Smooth muscle cell of the pulmonary artery (primary cell): ENCODE results near the gene OR5K1. TPM values are rescaled to one million over a fixed set of nuclear protein-coding genes. Genes with fewer than 3 reads are reported as not detected.

Source experiments
- total RNA-seq: library from RNA; depleted of rRNA; stranded (reverse); fragments of >200 nt; gene quantifications from 2 replicates; pipeline ENCODE4 v1.2.3, GENCODE V29; 2014

Gene OR5K1
- not detected in 2 replicates for total RNA-seq

DNA sequence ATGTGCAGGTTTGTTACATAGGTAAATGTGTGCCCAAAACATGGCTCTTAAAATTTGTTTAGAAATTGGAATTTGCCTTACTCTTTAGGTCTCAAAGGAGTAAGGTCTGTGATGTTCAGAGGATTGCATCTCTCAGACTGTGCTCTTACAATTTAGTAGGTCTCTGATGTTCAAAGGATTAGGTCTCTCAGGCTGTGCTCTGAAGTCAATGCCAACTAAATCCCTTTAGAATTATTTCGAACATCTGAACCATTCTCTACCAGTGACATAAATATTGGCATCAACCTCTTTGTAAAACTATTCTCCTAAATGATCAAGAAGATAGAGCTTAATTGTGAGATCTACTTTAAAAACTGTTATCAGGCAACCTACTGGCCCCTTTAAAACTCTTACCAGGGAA is at the start of gene OR5K1:
Gene OR5K1 (plus strand): TSS at position 301 of the 400 bp plus-strand sequence. CDS start 6,376 bp downstream, outside the sequence.

DNA sequence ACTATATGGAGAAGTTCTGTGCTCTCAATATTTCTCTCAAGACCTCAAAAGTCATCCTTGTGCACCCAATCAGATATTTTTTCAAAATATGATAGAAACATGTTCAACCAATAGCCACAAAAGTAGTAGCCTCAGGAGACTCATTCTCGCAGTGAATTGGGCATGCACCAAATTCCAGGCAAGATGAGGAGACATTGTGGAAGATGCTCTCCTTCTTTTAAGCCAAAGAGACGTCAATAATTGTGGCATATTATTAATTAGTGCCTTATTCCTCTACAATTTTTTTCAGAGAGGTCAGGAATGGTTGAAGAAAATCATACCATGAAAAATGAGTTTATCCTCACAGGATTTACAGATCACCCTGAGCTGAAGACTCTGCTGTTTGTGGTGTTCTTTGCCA is 34.4 kb downstream of the OR5K1 start, which contains the start of gene OR5K2:
Gene OR5K2 (plus strand): TSS at position 301 of the 400 bp plus-strand sequence. CDS start 0 bp downstream, at position 301.

Other genes starting within 250 kb of the OR5K1 start
- not detected in 2 replicates for gene OR5H6, start 199.0 kb upstream of the OR5K1 start, total RNA-seq
- not detected in 2 replicates for gene OR5H2, start 180.7 kb upstream of the OR5K1 start, total RNA-seq
- not detected in 2 replicates for gene OR5K4, start 109.3 kb upstream of the OR5K1 start, total RNA-seq
- gene OR5K3, start 72.5 kb upstream of the OR5K1 start, total RNA-seq, result not detected in 2 replicates
- gene OR5K2, start 34.5 kb downstream of the OR5K1 start, total RNA-seq, result not detected in 2 replicates
- gene CLDND1, start 59.7 kb downstream of the OR5K1 start, total RNA-seq, result 94.2 and 112 TPM in 2 replicates
- not detected in 2 replicates for gene GPR15, start 68.8 kb downstream of the OR5K1 start, total RNA-seq
- 39.6 and 43.1 TPM in 2 replicates for gene CPOX, start 130.4 kb downstream of the OR5K1 start, total RNA-seq